Fibroblast of villous mesenchyme (primary cell): ENCODE measurements around the gene AKT1. TPM values are rescaled to one million over a fixed set of nuclear protein-coding genes. Genes with fewer than 3 reads are reported as not detected.

Experiments used
- DNase-seq: peaks from one replicate; pipeline ENCODE4 v3.0.0-alpha.2; 2010; ENCODE audit warnings: low read depth
- H3K4me3 ChIP-seq: 2 replicates; pipeline ENCODE4 v1.5.1; 2011; ENCODE audit warnings: low read depth, mild to moderate bottlenecking, low read length
- total RNA-seq: library from RNA; depleted of rRNA; stranded (reverse); fragments of >200 nt; gene quantifications from 2 replicates; pipeline ENCODE4 v1.2.3, GENCODE V29; 2012
- TF ChIP-seq, protein P1 (sequence below): IDR thresholded peaks from 2 replicates; pipeline ENCODE4 v1.5.1; 2012; ENCODE audit warnings: low read depth, mild to moderate bottlenecking, low read length; ENCODE audit not compliant: insufficient read depth

Gene AKT1
- total RNA-seq, 1 donor, result 233 TPM

DNA sequence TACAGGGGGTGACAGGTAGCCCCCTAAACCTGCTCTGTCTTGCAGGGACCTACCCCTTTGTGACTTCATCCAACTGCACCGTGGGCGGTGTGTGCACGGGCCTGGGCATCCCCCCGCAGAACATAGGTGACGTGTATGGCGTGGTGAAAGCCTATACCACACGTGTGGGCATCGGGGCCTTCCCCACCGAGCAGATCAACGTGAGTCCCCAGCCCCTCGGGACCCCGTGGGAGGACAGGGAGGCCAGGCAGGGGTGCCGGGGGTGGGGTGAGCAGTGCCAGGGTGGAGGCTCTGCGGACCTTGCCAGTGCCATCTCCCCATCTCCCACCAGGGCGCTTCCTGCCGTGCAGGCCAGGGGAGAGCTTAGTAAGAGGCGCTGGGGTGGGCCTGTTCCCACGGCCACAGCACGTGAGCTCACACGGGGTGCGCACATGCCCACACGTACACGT is 53.7 kb downstream of the AKT1 start:
- DNase-seq, result no peak
- TF ChIP-seq, protein P1, sequence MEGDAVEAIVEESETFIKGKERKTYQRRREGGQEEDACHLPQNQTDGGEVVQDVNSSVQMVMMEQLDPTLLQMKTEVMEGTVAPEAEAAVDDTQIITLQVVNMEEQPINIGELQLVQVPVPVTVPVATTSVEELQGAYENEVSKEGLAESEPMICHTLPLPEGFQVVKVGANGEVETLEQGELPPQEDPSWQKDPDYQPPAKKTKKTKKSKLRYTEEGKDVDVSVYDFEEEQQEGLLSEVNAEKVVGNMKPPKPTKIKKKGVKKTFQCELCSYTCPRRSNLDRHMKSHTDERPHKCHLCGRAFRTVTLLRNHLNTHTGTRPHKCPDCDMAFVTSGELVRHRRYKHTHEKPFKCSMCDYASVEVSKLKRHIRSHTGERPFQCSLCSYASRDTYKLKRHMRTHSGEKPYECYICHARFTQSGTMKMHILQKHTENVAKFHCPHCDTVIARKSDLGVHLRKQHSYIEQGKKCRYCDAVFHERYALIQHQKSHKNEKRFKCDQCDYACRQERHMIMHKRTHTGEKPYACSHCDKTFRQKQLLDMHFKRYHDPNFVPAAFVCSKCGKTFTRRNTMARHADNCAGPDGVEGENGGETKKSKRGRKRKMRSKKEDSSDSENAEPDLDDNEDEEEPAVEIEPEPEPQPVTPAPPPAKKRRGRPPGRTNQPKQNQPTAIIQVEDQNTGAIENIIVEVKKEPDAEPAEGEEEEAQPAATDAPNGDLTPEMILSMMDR, result no peak
- H3K4me3 ChIP-seq, result no peak overlapping the region

DNA sequence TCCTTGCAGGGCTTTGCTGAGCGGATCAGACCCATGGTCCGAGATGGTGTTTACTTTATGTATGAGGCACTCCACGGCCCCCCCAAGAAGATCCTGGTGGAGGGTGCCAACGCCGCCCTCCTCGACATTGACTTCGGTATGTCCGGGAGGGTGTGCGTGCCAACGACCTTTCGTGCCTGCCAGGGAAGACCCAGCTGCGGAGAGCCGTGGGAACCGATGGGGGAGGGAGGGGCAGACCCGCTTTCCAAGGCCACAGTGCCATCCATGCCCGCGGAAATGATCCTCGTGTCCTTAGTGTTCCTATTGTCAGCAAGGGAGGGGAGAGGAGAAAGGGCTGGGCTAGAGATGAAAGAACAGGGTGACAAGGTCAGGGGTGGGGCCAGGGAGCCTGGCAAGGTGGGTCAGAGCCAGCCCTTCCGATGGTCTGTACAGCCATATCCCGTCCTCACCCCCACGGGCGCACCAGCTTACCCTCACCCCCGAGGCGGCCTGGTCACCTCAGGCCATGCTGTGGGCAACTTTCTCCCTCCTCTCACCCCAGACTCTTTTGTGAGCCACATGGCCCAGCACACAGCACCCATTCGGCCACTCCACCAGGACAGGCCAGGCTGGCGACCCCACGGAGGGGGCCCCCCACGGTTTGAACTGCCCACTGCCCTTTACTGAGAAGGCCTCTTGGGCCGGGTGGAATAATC is 54.3 kb downstream of the AKT1 start:
- TF ChIP-seq, protein P1, result no peak
- DNase-seq, result no peak
- H3K4me3 ChIP-seq, result no peak overlapping the region

DNA sequence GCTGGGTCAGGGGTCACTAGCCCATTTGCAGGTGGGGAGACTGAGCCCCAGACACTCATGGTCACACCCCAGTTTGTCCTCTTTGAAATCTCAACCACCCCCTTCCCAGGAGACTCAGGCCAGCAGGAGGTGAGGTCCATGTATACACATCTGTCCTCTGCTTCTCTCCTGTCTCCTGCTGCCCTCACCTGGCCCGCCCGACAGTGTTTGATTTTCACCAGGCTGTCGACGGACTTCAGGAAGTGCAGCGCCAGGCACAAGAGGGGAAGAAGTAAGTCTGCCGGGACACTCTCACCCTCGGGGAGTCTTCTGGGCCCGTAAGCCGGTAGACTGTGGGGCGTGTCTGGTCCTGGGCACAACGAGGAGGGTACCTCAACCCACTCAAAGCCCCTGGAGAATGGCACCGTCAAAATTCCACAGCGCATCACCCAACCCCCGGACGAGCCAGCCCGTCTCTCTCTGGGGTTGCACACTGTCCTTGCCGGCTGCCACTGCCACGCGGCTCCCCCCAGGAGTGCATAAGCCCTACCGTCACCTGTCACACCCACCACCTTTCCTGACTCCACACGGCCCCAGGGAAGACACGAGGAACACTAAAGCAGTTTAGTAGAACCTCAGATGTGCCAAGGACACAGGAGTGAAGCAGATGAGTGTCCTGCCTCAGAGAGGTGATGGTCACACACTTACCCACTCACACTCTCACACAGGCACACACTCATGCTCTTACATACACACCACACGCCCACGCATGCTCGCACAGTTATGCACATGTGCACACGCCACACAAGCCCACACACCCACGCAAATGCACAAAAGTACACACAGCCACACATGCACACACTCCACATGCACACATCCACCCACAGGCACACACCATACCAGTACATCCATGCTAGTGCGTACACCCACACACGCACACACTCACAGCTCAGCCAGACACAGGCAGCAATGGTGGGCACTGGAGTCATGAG is 55.7 kb downstream of the AKT1 start:
- TF ChIP-seq, protein P1, result no peak
- DNase-seq, result no peak
- no peak overlapping the region for H3K4me3 ChIP-seq

DNA sequence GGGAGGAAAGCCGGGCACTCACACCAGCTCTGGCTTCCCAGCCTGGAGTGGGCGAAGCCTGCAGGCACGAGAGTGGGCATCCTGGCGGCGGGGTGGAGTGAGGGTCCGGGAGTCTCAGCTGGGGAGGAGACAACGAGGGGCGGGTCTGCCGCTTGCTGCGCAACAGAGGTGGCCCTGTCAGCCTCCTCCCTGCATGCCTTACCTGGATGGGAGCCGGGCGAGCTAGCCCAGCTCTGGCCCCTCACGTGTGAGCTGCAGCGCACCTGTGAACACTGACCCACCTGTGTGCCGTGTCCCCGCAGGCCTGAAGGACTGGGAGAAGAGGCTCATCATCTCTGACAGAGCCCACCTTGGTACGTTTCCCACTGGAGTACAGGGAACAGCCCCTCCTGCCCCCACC is 56.5 kb downstream of the AKT1 start:
- DNase-seq, result no peak
- no peak overlapping the region for H3K4me3 ChIP-seq

DNA sequence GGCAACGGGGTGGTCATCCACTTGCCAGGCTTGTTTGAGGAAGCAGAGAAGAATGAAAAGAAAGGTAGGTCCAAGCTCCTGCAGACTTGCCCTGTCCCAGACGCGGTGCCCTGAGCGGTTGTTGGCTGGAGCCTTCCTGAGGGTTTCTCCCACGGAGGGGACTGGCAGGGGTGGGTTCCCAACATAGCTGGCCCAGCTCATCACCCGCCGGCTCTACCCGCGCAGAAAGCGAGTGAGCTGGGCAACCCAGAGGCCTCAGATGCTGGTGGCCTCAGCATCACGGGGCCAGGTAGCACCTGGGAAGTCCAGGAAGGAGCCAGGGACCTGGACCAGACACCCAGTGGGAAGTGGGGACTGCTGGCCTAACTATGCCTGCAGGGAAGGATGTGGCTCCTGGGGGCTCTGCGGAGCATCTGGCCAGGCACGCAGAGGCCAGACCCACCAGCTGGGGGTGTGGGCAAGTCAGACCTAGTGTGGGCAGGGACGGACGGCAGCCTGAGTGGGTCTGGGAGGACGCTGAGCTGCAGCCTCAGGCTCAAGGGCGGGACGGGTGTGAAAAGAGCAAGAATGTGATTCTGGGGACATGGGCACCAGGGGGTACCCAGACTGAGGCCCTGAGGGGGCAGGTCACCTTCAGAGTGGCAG is 57.1 kb downstream of the AKT1 start:
- TF ChIP-seq, protein P1, result no peak
- no peak for DNase-seq
- no peak overlapping the region for H3K4me3 ChIP-seq

More for the DNA sequence above, 56.5 kb downstream of the AKT1 start:
- TF ChIP-seq, protein P1, result no peak

DNA sequence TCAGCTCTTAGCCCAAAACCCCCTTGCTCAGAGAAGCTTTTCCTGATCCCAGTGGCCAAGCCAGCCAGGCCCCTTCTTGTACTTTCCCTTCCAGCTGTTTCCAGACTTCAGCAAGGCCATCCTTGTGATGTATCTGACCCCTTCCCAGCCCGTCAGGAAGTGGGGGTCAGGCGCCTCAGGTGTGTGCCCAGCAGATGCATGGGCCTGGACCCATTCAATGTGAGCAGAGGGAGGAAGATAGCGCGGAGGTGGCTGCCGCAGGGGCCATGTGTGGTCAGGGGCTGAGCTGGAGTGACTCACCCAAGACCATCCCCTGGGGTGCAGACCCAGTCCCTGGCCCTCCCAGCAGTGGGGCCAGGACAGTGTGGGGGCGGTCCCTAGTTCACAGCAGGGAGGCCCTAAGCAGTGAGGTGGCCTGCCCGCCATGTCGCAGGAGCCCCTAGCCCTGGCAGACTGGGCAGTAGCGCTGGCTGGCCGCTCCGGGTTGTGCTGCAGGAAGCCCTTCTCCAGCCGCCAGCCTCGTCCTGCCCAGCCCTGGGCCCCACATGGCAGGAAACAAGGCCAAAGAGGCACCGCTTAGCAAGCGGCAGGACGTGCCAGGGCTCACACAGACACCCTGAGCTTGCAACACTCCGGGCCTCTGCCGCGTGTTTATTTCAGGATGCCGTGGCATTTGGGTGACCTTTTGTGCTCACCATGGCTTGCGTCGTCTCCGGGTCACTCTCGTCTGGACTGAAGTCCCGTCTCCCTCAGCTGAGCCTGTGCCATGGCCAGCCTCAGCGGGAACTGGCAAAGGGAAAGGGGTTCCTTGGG is 59.5 kb downstream of the AKT1 start:
- peak; percentile 89 for DNase-seq
- no peak overlapping the region for H3K4me3 ChIP-seq
- TF ChIP-seq, protein P1, result no peak
